HEK293 (cell line): ENCODE results near the gene LGALS3BP.
A peak's percentile ranks its signal among the peaks of the same experiment; 100 is the strongest.

Experiments used
- CTCF ChIA-PET: fragments of 350-600 bp; formaldehyde crosslinking; extraction: SDS; loops from one replicate; lab custom pipeline; 2021; ENCODE audit warnings: antibody characterized with exemption; lab: Yijun Ruan, JAX
- POLR2A ChIA-PET: fragments of 300-600 bp; formaldehyde crosslinking; extraction: SDS; loops from one replicate; lab custom pipeline; 2020; ENCODE audit warnings: antibody characterized with exemption, inconsistent platforms; lab: Yijun Ruan, JAX
- H3K27ac ChIP-seq: fragments of 200-500 bp; sonication (Bioruptor generic); 2 replicates; pipeline ENCODE4 v1.5.1; 2014; ENCODE audit warnings: low read depth, low read length, control low read depth, inconsistent platforms; ENCODE audit errors: extremely low read depth
- H3K36me3 ChIP-seq, 2 experiments: fragments of 200-500 bp in 1 of 2; sonication (Bioruptor generic) in 1 of 2; 1 replicate in 1 of 2; 2 replicates in 1 of 2; pipeline ENCODE4 v1.5.1; 2014 to 2017; ENCODE audit warnings: inconsistent platforms in 2 of 2, low read length in 2 of 2; ENCODE audit not compliant: control insufficient read depth in 2 of 2, insufficient read depth in 1 of 2
- H3K4me1 ChIP-seq: fragments of 200-500 bp; sonication (Bioruptor generic); 2 replicates; pipeline ENCODE4 v1.5.1; 2014; ENCODE audit warnings: mild to moderate bottlenecking, low read length, inconsistent platforms; ENCODE audit not compliant: control insufficient read depth, insufficient read depth
- H3K4me3 ChIP-seq: 2 replicates; pipeline ENCODE4 v1.5.1; 2011; ENCODE audit warnings: low read depth, mild to moderate bottlenecking, control low read depth, low read length, moderate library complexity
- H3K9me3 ChIP-seq: fragments of 200-500 bp; sonication (Bioruptor generic); 2 replicates; pipeline ENCODE4 v1.5.1; 2014; ENCODE audit warnings: low read depth, low read length, inconsistent platforms; ENCODE audit not compliant: control insufficient read depth, insufficient read depth
- CTCF ChIP-seq: fragments of 450-650 bp; formaldehyde crosslinking; IDR thresholded peaks from 2 replicates; pipeline ENCODE4 v1.5.1; 2016; ENCODE audit warnings: missing biosample characterization, missing genetic modification characterization
- GLIS1 ChIP-seq: fragments of 450-650 bp; formaldehyde crosslinking; IDR thresholded peaks from 2 replicates; pipeline ENCODE4 v1.5.1; 2016; ENCODE audit warnings: missing biosample characterization, missing genetic modification characterization
- KLF17 ChIP-seq: fragments of 450-650 bp; formaldehyde crosslinking; IDR thresholded peaks from 2 replicates; pipeline ENCODE4 v1.5.1; 2016; ENCODE audit warnings: missing biosample characterization, missing genetic modification characterization
- ZBTB20 ChIP-seq: fragments of 450-650 bp; formaldehyde crosslinking; IDR thresholded peaks from 2 replicates; pipeline ENCODE4 v1.5.1; 2016; ENCODE audit warnings: missing biosample characterization, missing genetic modification characterization
- ZBTB8A ChIP-seq: fragments of 450-650 bp; formaldehyde crosslinking; IDR thresholded peaks from 2 replicates; pipeline ENCODE4 v1.5.1; 2016; ENCODE audit warnings: missing biosample characterization, missing genetic modification characterization
- ZFHX2 ChIP-seq: fragments of 450-650 bp; formaldehyde crosslinking; conservative IDR thresholded peaks from 2 replicates; pipeline ENCODE4 v1.5.1; 2016; ENCODE audit warnings: missing biosample characterization, missing genetic modification characterization
- ZNF488 ChIP-seq: fragments of 450-650 bp; formaldehyde crosslinking; IDR thresholded peaks from 2 replicates; pipeline ENCODE4 v1.5.1; 2016; ENCODE audit warnings: missing biosample characterization, missing genetic modification characterization
- ZNF501 ChIP-seq: fragments of 450-650 bp; formaldehyde crosslinking; IDR thresholded peaks from 2 replicates; pipeline ENCODE4 v1.5.1; 2016; ENCODE audit warnings: missing biosample characterization, missing genetic modification characterization
- ZNF530 ChIP-seq: fragments of 450-650 bp; formaldehyde crosslinking; IDR thresholded peaks from 2 replicates; pipeline ENCODE4 v1.5.1; 2016; ENCODE audit warnings: low read depth, missing biosample characterization, missing genetic modification characterization
- ZNF654 ChIP-seq: fragments of 450-650 bp; formaldehyde crosslinking; IDR thresholded peaks from 2 replicates; pipeline ENCODE4 v1.5.1; 2016; ENCODE audit warnings: low read depth, missing biosample characterization, missing genetic modification characterization
- ZNF664 ChIP-seq: fragments of 450-650 bp; formaldehyde crosslinking; IDR thresholded peaks from 2 replicates; pipeline ENCODE4 v1.5.1; 2016; ENCODE audit warnings: missing biosample characterization, missing genetic modification characterization
- ZNF837 ChIP-seq: fragments of 450-650 bp; formaldehyde crosslinking; IDR thresholded peaks from 2 replicates; pipeline ENCODE4 v1.5.1; 2016; ENCODE audit warnings: missing biosample characterization, missing genetic modification characterization
- ZSCAN16 ChIP-seq: fragments of 450-650 bp; formaldehyde crosslinking; IDR thresholded peaks from 2 replicates; pipeline ENCODE4 v1.5.1; 2016; ENCODE audit warnings: missing biosample characterization, missing genetic modification characterization
- ZSCAN4 ChIP-seq: fragments of 450-650 bp; formaldehyde crosslinking; IDR thresholded peaks from 2 replicates; pipeline ENCODE4 v1.5.1; 2017; ENCODE audit warnings: missing biosample characterization, missing genetic modification characterization

LGALS3BP gene

DNA sequence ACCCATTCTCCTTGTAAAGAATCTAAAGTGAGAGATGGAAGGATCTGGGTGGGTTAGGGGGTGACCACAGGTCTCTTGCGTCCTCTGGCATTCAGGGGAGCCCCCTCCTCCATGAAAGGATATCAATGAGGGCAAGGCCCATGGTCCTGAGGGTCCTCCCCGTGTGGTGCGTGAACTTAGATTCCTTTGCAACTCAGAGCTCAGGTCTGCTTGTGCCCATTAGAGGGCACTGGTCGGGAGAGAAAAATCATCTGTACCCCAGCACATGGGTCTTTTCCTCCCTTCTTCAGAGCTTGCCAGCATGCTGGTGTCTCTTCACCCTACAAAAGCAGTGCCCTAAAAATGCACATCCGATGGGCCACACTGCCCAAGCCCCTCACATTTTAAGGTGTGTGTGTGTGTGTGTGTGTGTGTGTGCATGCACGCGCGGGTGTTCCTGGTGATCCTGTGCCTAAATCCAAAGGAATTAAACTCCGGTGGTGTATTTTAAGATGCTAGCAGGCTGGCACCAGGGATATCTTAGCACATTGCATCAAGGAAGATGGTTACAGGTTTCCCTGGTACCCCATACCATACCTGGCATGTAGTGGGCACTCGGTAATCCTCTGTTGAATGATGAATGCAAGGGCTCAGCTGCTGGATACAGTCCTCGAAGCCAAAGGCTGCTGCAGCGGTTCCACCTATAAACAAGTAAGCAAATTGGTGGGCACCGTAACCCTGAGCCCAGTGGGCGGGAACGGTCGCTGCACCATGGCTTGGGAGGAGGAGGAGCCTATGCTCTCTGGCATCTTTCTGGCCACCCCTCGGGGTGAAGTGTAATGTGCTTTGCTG is 49.0 kb upstream of the LGALS3BP start:
- H3K4me1 ChIP-seq = peaks cover 26% of the 10 kb centered on the region
- ChIA-PET POLR2A (no interaction called here), CTCF (interaction anchor here (0.6 to 5.5 kb wide), 16 partner anchors 7 to 773 kb away, joined by 3 to 67 read pairs (median 4); no protein-coding TSS in a partner anchor)
- no peaks in the 10 kb centered on the region for H3K9me3 ChIP-seq
- no peak overlapping the region for H3K4me3 ChIP-seq
- TF ChIP-seq CTCF (tag by site-specific recombination) (peak; percentile 48), ZNF654 (tag by site-specific recombination) (no peak), ZSCAN4 (tag by site-specific recombination) (0 out of 2 replicates have a peak, but pooled peaks have one; percentile 47), ZSCAN16 (tag by site-specific recombination) (no peak), ZNF501 (tag by site-specific recombination) (no peak), ZBTB8A (tag by site-specific recombination) (peak; percentile 72), ZNF837 (tag by site-specific recombination) (no peak), ZNF530 (no peak)
- no peak overlapping the region for H3K27ac ChIP-seq
- H3K36me3 ChIP-seq = no peaks in the 10 kb centered on the region

GRCh38 chr17:79027925-79028491 is 48.3 kb upstream of the LGALS3BP start:
- Histone ChIP-seq H3K4me3 (no peak overlapping the region), H3K36me3 (no peaks in the 10 kb centered on the region), H3K9me3 (no peaks in the 10 kb centered on the region), H3K27ac (no peak overlapping the region), H3K4me1 (peaks cover 26% of the 10 kb centered on the region)
- ChIA-PET POLR2A (interaction anchor here (1.9 to 2.7 kb wide), 2 partner anchors 14 to 18 kb away, joined by 8 to 19 read pairs; partner anchors contain the start of gene CANT1), CTCF (interaction anchor here (0.7 to 5.5 kb wide), 13 partner anchors 8 to 718 kb away, joined by 3 to 67 read pairs (median 3); no protein-coding TSS in a partner anchor)
- TF ChIP-seq GLIS1 (tag by site-specific recombination) (peak; percentile 57), ZFHX2 (tag by site-specific recombination) (peak; percentile 44; the same call in 1 of the 2 replicates), KLF17 (tag by site-specific recombination) (peak; percentile 33; the same call in 1 of the 2 replicates), ZNF664 (tag by site-specific recombination) (no peak), ZBTB20 (tag by site-specific recombination) (peak; percentile 65; the same call in 1 of the 2 replicates), ZNF488 (no peak)
- TF ChIP-seq, all 188 proteins: peak for 4
